ENCODE results near the gene TNFAIP6. TPM values are rescaled to one million over a fixed set of nuclear protein-coding genes. Genes with fewer than 3 reads are reported as not detected.

TNFAIP6 gene
- total and polyA plus RNA-seq, 2 of the 8 experiments (the other 6 are each of a cell fraction or from before 2014, with no cell fraction given): 1.1 to 2.0 TPM

DNA sequence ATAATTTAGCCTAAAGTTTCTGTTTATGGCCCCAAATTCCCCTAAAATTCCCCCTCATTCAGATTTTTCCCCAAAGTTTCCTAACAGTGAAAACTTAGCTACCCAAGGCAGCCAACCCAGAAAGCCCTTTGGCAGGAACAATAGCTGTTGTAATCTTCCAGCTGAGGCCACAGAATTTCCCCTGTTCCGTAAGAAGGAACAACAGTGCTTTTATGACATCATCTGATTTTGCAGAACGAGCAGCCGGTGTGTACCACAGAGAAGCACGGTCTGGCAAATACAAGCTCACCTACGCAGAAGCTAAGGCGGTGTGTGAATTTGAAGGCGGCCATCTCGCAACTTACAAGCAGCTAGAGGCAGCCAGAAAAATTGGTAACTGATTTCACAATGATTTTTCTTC lies 6.3 kb downstream of the TNFAIP6 start (continued):
- TF ChIP-seq KDM5A (IDR thresholded peaks at IDR 0.05; ENCODE audit: low read length) (no peak), KDM4A (IDR thresholded peaks at IDR 0.05; ENCODE audit: low read depth, low read length, severe bottlenecking) (no peak)

All from H1 (cell line).